MM.1S (cell line): ENCODE results near the gene MILR1.

Experiments
- DNase-seq: peaks from one replicate; pipeline ENCODE4 v3.0.0-alpha.2; 2015
- H2AFZ ChIP-seq: fragments of 300-600 bp; sonication (generic); 2 replicates; pipeline ENCODE4 v1.6.0; 2016; ENCODE audit warnings: antibody characterized with exemption, low read length
- H3F3A ChIP-seq: fragments of 300-600 bp; sonication (generic); 2 replicates; pipeline ENCODE4 v1.6.1; 2016; ENCODE audit warnings: mild to moderate bottlenecking, antibody characterized with exemption, low read length, moderate library complexity, mixed read lengths; ENCODE audit not compliant: insufficient read depth
- H3K27ac ChIP-seq: fragments of 300-600 bp; sonication (generic); 2 replicates; pipeline ENCODE4 v1.5.1; 2016; ENCODE audit warnings: mild to moderate bottlenecking, low read length
- H3K27me3 ChIP-seq: fragments of 300-600 bp; sonication (generic); replicated peaks from 2 replicates; pipeline ENCODE4 v1.6.0; 2016; ENCODE audit warnings: low read length; ENCODE audit not compliant: insufficient read depth
- H3K36me3 ChIP-seq: fragments of 300-600 bp; sonication (generic); replicated peaks from 2 replicates; pipeline ENCODE4 v1.6.1; 2016; ENCODE audit warnings: mild to moderate bottlenecking, low read length, mixed read lengths; ENCODE audit not compliant: insufficient read depth
- H3K4me1 ChIP-seq: fragments of 300-600 bp; sonication (generic); 2 replicates; pipeline ENCODE4 v1.6.1; 2016; ENCODE audit warnings: low read length, mixed read lengths
- H3K4me2 ChIP-seq: fragments of 300-600 bp; sonication (generic); 2 replicates; pipeline ENCODE4 v1.6.0; 2016; ENCODE audit warnings: low read depth, low read length
- H3K4me3 ChIP-seq: fragments of 300-600 bp; sonication (generic); 2 replicates; pipeline ENCODE4 v1.5.1; 2016; ENCODE audit warnings: low read length, mixed read lengths
- H3K79me2 ChIP-seq: fragments of 300-600 bp; sonication (generic); 2 replicates; pipeline ENCODE4 v1.6.1; 2016; ENCODE audit warnings: mixed run types, low read length, mixed read lengths
- H3K9ac ChIP-seq: fragments of 300-600 bp; sonication (generic); 2 replicates; pipeline ENCODE4 v1.6.1; 2016; ENCODE audit warnings: low read length, mixed read lengths
- H3K9me2 ChIP-seq: fragments of 300-600 bp; sonication (generic); replicated peaks from 2 replicates; pipeline ENCODE4 v1.6.1; 2016; ENCODE audit warnings: mild to moderate bottlenecking, low read length, mixed read lengths; ENCODE audit not compliant: insufficient read depth
- H3K9me3 ChIP-seq: fragments of 300-600 bp; sonication (generic); replicated peaks from 2 replicates; pipeline ENCODE4 v1.6.1; 2016; ENCODE audit warnings: mild to moderate bottlenecking, low read length, mixed read lengths; ENCODE audit not compliant: insufficient read depth
- H4K20me1 ChIP-seq: fragments of 300-600 bp; sonication (generic); 2 replicates; pipeline ENCODE4 v1.6.1; 2016; ENCODE audit warnings: mild to moderate bottlenecking, low read length, moderate library complexity, mixed read lengths; ENCODE audit not compliant: insufficient read depth
- EZH2 ChIP-seq: fragments of 300-600 bp; sonication (generic); optimal IDR thresholded peaks from 2 replicates; pipeline ENCODE3; 2017; ENCODE audit warnings: low read depth, mild to moderate bottlenecking, antibody characterized with exemption, low read length, mixed read lengths
- EZH2phosphoT487 ChIP-seq: fragments of 300-600 bp; sonication (generic); IDR thresholded peaks from 2 replicates; pipeline ENCODE4 v1.6.1; 2018; ENCODE audit warnings: antibody characterized with exemption, low read length
- TF ChIP-seq, protein P1 (sequence below): fragments of 300-600 bp; sonication (generic); IDR thresholded peaks from 2 replicates; pipeline ENCODE4 v1.5.1; 2016; ENCODE audit warnings: antibody characterized with exemption, low read length, mixed read lengths

Gene MILR1

DNA sequence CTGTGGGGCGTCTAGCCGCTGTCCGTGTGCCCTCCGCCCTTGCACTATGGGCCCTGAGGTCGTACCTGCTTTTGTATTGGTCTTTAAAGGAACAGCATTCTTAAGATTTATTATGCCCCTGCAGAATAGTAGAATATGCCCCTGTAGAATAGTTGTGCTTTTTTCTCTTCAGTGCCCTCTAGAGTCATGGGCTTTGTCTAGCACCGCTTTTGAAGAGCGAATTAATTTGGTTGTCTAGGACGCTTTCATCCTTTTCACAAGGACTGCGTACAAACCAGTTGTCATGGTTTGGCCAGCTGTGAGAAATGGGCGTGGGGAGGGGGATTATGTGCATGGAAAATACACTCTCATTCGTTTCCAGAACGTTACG, 58.5 kb downstream of the MILR1 start:
- H3K79me2 ChIP-seq: peaks cover 71% of the 10 kb centered on the region
- H3K4me3 ChIP-seq: peak overlapping the region; percentile 98
- peak overlapping the region; percentile 96 for H3K27ac ChIP-seq
- peaks cover 28% of the 10 kb centered on the region for H4K20me1 ChIP-seq
- peaks cover 29% of the 10 kb centered on the region for H3F3A ChIP-seq
- no peaks in the 10 kb centered on the region for H3K27me3 ChIP-seq
- H3K9ac ChIP-seq: peak overlapping the region; percentile 99
- H3K4me2 ChIP-seq: peak overlapping the region; percentile 73
- TF ChIP-seq EZH2phosphoT487: no peak
- TF ChIP-seq, protein P1, sequence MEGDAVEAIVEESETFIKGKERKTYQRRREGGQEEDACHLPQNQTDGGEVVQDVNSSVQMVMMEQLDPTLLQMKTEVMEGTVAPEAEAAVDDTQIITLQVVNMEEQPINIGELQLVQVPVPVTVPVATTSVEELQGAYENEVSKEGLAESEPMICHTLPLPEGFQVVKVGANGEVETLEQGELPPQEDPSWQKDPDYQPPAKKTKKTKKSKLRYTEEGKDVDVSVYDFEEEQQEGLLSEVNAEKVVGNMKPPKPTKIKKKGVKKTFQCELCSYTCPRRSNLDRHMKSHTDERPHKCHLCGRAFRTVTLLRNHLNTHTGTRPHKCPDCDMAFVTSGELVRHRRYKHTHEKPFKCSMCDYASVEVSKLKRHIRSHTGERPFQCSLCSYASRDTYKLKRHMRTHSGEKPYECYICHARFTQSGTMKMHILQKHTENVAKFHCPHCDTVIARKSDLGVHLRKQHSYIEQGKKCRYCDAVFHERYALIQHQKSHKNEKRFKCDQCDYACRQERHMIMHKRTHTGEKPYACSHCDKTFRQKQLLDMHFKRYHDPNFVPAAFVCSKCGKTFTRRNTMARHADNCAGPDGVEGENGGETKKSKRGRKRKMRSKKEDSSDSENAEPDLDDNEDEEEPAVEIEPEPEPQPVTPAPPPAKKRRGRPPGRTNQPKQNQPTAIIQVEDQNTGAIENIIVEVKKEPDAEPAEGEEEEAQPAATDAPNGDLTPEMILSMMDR: peak; percentile 65
- no peaks in the 10 kb centered on the region for H3K9me2 ChIP-seq
- H3K36me3 ChIP-seq: peaks cover 28% of the 10 kb centered on the region
- no peaks in the 10 kb centered on the region for H3K9me3 ChIP-seq
- H3K4me1 ChIP-seq: peaks cover 23% of the 10 kb centered on the region
- peak; percentile 82 for DNase-seq
- H2AFZ ChIP-seq: peak overlapping the region; percentile 94

DNA sequence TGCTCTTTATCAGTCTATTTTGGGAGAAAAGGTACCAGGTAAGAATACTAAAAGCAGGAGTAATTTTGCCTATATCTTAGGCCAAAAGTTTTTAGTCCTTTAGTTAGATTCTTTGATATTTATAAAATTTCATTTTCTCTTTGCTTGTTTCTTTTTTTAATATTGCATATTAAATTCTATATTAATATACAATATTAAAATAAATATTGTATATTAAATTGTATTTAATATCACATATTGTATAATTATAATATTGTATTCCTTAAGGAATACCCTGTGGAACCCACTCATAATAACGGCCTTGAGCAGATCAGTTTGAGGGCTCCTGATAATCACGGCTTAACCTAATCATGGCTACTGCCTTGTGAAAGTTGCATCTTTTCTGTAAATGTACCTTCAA, 59.8 kb downstream of the MILR1 start:
- Histone ChIP-seq H3K9me2 (no peaks in the 10 kb centered on the region), H3K9me3 (no peaks in the 10 kb centered on the region), H3K4me3 (no peak overlapping the region), H3K36me3 (peaks cover 17% of the 10 kb centered on the region), H3K79me2 (peaks cover 58% of the 10 kb centered on the region), H4K20me1 (peaks cover 15% of the 10 kb centered on the region), H3K27me3 (no peaks in the 10 kb centered on the region), H3F3A (peaks cover 21% of the 10 kb centered on the region), H3K9ac (no peak overlapping the region), H3K4me1 (peaks cover 10% of the 10 kb centered on the region), H3K4me2 (0 out of 2 replicates have a peak overlapping the region, but pooled peaks have one; percentile 73), H2AFZ (no peak overlapping the region), H3K27ac (no peak overlapping the region)
- TF ChIP-seq EZH2phosphoT487 (no peak), EZH2 (no peak)
- TF ChIP-seq, protein P1: no peak
- no peak for DNase-seq

DNA sequence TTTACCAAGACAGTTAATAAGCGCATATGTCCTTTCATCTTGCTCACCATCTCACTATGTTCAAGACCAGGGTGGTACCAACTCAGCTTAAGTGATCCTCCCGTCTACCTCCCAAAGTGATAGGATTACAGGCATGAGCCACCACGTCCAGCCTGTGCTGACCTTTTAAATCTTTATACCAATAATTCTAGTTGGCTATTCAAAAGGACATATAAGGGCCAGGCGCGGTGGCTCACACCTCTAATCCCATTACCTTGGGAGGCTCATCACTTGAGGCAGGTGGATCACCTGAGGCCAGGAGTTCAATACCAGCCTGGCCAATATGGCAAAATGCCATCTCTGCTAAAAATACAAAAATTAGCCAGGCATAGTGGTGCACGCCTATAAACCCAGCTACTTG, 60.3 kb downstream of the MILR1 start:
- Histone ChIP-seq H3K4me1 (peaks cover 7% of the 10 kb centered on the region), H3K9me2 (no peaks in the 10 kb centered on the region), H3K79me2 (peaks cover 53% of the 10 kb centered on the region), H3K4me2 (no peak overlapping the region), H3K9ac (no peak overlapping the region), H2AFZ (no peak overlapping the region), H3K36me3 (peaks cover 17% of the 10 kb centered on the region), H3K27ac (no peak overlapping the region), H4K20me1 (peaks cover 10% of the 10 kb centered on the region), H3K4me3 (no peak overlapping the region), H3K9me3 (no peaks in the 10 kb centered on the region), H3K27me3 (no peaks in the 10 kb centered on the region), H3F3A (peaks cover 16% of the 10 kb centered on the region)
- no peak for DNase-seq
- TF ChIP-seq EZH2phosphoT487 (no peak), EZH2 (no peak)
- TF ChIP-seq, protein P1: no peak

DNA sequence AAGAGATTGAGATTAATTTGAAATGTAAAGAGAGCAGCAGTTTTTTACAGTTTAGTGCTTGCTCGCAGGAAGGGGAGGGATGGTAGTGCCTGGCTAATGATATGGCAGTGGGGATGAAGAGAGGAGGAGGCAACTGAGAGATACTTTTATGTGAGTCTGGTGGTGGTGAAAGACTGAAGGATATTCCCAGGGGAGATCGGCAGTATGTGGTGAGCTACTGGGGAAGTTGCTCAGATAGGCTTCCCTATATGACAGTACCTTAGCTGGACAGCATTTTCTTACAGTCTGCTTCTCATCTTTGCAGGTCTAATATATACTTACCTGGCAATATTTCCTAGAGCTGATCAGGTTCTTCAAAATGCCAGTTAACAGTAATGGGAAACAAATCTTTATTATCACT, 66.5 kb downstream of the MILR1 start:
- no peak overlapping the region for H3K27ac ChIP-seq
- H4K20me1 ChIP-seq: no peaks in the 10 kb centered on the region
- no peaks in the 10 kb centered on the region for H3K27me3 ChIP-seq
- no peaks in the 10 kb centered on the region for H3K4me1 ChIP-seq
- H3K9me2 ChIP-seq: no peaks in the 10 kb centered on the region
- H3F3A ChIP-seq: no peaks in the 10 kb centered on the region
- TF ChIP-seq, protein P1: no peak
- no peak for TF ChIP-seq EZH2
- no peak for TF ChIP-seq EZH2phosphoT487
- H3K79me2 ChIP-seq: peaks cover 1% of the 10 kb centered on the region
- H3K9me3 ChIP-seq: no peaks in the 10 kb centered on the region
- no peak overlapping the region for H3K4me3 ChIP-seq
- H3K4me2 ChIP-seq: no peak overlapping the region
- DNase-seq: no peak
- H2AFZ ChIP-seq: no peak overlapping the region
- no peak overlapping the region for H3K9ac ChIP-seq
- peaks cover 12% of the 10 kb centered on the region for H3K36me3 ChIP-seq
